ENCODE measurements around the gene EBP.
"Not testable (repeated sequence)": the region's sequence is repeated elsewhere in the genome, so short reads cannot be mapped to it uniquely, and the experiment has no call there.

EBP gene

DNA sequence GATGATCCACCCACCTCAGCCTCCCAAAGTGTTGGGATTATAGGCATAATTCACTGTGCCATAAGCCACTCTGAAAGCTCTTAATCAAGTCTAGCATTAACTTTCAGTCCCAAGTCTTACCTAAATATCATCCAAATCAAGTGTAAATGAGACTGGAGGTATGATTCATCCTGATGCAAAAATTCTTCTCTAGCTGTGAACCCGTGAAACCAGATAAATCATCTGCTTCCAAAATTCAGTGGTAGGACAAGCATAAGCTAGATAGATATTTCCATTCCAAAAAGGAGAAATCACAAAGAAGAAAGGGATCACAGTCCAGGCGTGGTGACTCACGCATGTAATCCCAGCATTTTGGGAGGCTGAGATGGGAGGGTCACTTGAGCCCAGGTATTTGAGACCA, 9.1 kb downstream of the EBP start:
- no peak for DNase-seq

- DNase-seq = peak; percentile 80
Measured at GRCh38 chrX:48531358-48531959, 9.9 kb downstream of the EBP start.

DNA sequence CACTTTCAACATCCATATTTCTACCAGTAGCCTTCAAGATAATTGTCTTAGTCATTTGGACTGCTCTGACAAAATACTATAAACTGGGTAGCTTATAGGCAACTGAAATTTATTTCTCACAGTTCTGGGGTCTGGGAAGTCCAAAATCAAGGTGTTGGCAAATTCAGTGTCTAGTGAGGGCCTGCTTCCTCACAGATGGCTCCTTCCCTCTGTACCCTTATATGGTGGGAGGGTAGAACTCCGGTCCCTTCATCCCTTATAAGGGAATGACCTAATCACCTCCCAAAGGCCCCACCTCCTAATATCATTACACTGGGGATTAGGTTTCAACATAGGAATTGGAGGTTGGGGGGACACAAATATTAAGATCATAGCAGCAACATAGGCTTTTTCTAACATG, 10.6 kb downstream of the EBP start:
- DNase-seq = no peak

DNA sequence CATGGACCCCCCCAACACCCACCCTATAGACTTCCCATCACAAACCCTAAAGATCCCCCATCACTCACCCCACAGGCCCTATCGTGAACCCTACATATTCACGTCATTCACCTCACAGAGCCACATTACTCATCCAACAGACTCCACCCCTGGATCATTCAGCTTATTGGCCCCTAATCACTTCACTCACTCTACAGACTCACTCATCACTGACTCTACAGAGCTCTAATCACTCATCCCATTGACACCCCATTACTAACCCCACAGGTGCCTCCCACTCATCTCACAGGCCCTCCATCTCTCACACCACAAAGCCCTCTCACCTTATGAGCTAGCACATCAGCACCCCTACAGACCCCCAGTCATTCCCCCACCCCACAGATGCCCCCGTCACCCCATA, 11.6 kb downstream of the EBP start:
- DNase-seq = no peak

GRCh38 chrX:48538641-48539344, 17.2 kb downstream of the EBP start:
- DNase-seq = no peak

DNA sequence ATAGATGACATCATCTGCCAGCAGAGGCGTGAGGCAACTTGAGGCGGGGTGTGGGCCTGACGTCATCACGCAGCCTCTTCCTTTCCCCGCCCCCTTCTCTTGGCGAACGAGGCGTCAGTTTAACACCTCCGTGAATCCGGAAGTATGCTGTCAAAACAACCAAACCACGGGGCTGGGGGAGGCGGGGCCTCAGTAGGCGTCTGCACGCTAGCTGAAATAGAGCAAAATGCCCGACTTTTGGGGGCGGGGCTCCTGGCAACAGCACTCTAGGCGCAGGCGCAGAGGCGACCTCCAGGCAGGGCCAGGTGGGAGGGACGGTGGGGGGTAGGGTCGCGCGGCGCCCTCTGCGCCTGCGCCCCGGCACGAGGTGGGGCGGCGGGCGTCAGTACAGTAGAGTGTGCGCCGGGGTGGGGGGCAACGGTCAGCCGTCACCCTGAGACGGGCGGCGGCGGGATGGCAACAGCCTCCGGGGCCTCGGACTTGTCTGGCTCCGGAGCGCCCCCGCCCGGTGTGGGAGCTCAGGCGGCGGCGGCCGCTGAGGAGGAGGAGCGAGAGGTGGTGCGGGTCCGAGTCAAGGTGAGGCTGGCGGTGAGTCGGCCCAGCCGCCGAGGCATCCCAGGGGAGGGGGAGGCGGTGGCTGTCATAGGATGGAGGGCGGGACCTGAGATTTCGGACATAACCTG, 17.9 kb downstream of the EBP start, which contains the start of gene TBC1D25:
Gene TBC1D25, plus strand, starts transcription at position 370 of the 683 bp plus-strand sequence. Its CDS starts 84 bp downstream, at position 454.
- DNase-seq = peak; percentile 96

DNA sequence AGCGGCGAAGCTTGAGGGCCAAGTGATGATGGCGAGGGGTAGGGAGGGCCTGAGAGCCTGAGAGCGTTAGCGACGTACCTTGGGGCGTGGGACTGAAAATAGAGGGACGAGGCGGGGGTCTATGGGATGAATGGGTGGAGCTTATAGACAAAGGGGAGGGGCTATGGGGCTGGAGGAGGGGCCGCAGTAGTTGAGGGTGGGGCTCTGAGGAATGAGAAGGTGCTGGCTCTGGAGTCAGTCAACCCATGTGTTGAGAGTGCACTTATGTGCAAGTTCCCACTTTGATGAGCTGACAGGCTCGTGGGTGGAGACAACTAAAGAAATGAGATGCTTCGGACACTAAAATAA, 18.4 kb downstream of the EBP start:
- DNase-seq = peak; percentile 34

- DNase-seq = no peak
Measured at GRCh38 chrX:48540480-48540879, 18.9 kb downstream of the EBP start.

DNA sequence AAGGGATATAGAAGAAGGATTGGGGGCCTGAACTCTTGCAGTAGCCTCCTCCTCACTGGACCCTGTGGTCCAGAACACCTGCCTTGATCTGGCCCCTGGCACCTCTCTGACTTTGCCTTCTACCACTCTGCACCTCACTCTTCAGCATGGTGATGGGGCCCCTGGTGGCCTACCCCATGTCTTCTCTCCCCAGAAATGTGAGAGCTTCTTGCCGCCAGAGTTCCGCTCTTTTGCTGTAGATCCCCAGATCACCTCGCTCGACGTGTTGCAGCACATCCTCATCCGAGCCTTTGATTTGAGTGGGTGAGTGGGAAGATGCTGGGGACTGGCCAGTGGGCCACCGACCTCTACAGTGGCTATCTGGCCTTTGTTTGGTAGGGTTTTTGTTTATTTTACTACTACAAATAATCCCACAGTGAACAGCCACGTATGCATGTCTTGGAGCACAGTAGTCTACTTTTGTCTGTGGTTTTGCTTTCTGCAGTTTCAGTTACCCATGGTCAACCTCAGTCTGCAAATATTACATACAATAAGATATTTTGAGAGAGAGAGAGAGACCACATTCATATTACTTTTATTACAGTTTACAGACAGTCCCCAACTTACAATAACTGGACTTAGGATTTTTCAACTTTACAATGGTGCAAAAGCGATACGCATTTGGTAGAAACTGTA, 19.7 kb downstream of the EBP start:
- no peak for DNase-seq

DNA sequence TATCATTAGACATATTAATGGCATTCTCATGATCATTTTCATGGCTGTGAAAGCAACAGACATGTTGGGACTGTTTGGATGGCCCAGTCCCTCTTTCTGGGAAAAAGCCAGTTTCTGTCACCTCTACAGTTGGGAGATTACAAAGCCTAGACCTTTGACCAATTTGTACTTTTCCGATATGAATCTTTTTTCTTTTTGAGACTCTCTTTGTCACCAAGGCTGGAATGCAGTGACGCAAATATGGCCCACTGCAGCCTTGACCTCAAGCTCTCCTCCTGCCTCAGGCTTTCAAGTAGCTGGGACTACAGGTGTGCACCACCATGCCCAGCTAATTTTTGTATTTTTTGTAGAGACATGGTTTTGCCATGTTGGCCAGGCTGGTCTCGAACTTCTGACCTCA, 27.3 kb downstream of the EBP start:
- no peak for DNase-seq

DNA sequence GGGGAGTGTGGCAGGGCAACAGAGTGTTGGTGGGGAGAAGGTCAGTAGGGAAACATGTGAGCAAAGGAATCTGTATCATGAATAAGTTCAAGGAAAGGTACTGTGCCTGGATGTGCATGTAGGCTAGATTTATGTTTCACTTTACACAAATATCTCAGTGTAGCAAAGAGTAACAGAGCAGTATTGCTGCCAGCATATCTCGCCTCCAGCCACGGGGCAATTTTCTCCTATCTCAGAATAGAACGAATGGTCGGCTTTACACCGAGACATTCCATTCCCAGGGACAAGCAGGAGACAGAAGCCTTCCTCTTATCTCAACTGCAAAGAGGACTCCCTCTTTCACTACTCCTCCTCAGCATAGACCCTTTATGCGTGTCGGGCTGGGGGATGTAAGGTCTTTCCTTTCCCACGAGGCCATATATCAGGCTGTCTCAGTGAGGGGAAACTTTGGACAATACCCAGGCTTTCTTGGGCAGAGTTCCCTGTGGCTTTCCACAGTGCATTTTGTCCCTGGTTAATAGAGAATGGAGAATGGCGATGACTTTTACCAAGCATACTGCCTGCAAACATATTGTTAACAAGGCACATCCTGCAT, 34.2 kb downstream of the EBP start:
- DNase-seq = not testable (repeated sequence)

DNA sequence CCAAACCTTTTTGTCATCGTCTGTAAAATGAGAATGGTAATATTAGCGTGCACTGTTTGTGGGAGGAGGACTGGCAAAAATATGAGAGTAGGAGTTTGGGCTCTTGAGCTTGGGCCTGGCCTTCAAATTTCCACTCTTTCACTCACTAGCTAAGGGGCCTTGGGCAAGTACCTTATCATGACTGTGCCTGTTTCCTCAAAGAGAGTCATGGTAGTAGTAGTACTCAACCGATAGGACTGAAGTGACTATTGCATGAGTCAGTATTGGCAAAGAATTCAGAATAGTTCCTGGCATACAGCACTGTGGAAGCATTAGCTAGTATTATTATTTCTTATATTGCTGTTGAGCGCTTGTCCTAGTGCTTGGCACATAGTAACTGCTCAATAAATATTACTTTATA, 36.7 kb downstream of the EBP start:
- peak; percentile 80 for DNase-seq

- DNase-seq = no peak
Measured at GRCh38 chrX:48559636-48560035, 38.0 kb downstream of the EBP start.

DNA sequence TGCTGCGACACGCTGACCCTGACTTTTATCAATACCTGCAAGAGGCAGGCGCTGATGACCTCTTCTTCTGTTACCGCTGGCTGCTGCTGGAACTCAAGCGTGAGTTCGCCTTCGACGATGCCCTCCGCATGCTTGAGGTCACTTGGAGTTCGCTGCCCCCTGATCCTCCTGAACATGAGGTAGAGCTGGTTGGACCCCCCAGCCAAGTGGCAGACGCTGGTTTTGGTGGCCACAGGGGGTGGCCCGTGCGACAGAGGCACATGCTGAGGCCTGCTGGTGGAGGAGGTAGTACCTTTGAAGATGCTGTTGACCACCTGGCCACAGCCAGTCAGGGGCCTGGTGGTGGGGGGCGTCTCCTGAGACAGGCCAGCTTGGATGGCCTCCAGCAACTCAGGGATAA, 38.4 kb downstream of the EBP start:
- no peak for DNase-seq

GRCh38 chrX:48560681-48561080, 39.1 kb downstream of the EBP start:
- DNase-seq = no peak

DNA sequence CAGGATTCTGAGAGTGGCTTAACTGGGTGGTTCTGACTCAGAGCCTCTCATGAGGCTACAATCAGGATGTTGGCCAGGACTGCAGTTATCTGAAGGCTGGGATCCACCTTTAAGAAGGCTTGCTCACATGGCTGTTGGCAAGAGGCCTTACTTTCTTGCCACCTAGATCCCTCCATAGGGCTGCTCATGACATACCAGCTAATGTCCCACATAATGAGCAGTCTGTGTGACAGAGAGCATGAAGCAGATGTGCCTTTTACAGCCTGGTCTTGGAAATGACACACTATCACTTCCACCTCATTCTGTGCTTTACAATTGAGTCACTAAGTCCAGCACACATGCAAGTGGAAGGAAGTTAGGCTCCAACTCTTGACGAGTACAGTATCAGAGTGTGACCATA, 48.4 kb downstream of the EBP start:
- no peak for DNase-seq

DNA sequence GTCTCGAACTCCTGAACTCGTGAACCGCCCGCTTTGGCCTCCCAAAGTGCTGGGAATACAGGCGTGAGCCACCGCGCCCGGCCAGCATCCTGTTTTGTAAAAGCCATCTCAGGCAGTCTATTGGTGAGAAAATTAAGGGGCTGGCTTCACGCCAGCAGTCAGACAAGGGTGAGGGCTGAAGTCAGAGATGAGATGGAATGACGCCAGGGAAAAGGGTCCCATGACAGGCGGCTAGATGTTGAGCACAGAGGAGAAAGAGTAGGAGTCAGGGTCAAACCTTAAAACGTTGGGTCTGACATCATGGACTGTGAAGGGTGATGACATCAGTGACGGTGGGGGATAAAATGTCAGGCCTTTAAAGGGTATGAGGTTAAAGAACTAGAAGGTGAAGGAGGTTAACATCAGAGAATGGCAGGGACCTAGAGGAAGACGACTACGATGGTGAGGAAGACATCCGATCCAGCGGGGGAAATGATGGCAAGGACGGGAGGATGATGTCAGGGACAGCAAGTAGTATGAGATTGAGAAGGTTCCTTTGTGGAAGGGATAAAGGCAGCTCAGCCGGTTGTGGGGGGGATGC, 52.2 kb downstream of the EBP start:
- DNase-seq = no peak

- peak; percentile 94 for DNase-seq
Measured at GRCh38 chrX:48574270-48575266, 53.0 kb downstream of the EBP start, which contains the start of gene RBM3. Gene RBM3, plus strand, starts transcription at chrX:48574484. Its CDS starts 697 bp downstream, at chrX:48575181.

- DNase-seq = no peak
Measured at GRCh38 chrX:48575642-48576041, 54.0 kb downstream of the EBP start.

GRCh38 chrX:48576108-48576507, 54.5 kb downstream of the EBP start:
- DNase-seq = no peak
